Chondrocyte (in vitro differentiated cells): ENCODE results near the gene DCXR. TPM values are rescaled to one million over a fixed set of nuclear protein-coding genes. Genes with fewer than 3 reads are reported as not detected.
A peak's percentile ranks its signal among the peaks of the same experiment; 100 is the strongest.

Experiments used
- DNase-seq: peaks from one replicate; pipeline ENCODE4 v3.0.0; 2021; ENCODE audit warnings: mixed read lengths, low spot score
- H3K27ac Mint-ChIP-seq: one replicate; pipeline ENCODE4 v1.8.0; 2021; ENCODE audit warnings: mild to moderate bottlenecking, moderate library complexity, mixed read lengths; ENCODE audit not compliant: unreplicated experiment
- H3K27me3 Mint-ChIP-seq: 2 replicates; pipeline ENCODE4 v1.8.0; 2021; ENCODE audit warnings: low read depth, mixed read lengths
- H3K36me3 Mint-ChIP-seq: 2 replicates; pipeline ENCODE4 v1.8.0; 2021; ENCODE audit warnings: low read depth, mixed read lengths
- H3K4me1 Mint-ChIP-seq: 2 replicates; pipeline ENCODE4 v1.8.0; 2021; ENCODE audit warnings: low read depth, mild to moderate bottlenecking, mixed read lengths
- H3K4me3 Mint-ChIP-seq: one replicate; pipeline ENCODE4 v1.8.0; 2021; ENCODE audit warnings: mild to moderate bottlenecking, moderate library complexity, mixed read lengths; ENCODE audit not compliant: unreplicated experiment
- H3K9me3 Mint-ChIP-seq: 2 replicates; pipeline ENCODE4 v1.8.0; 2021; ENCODE audit warnings: low read depth, mixed read lengths
- total RNA-seq: library from RNA; stranded (reverse); gene quantifications from 3 replicates; pipeline ENCODE4 v1.2.1, GENCODE V29; 2021
- TF ChIP-seq, protein P1 (sequence below): fragments of 200-600 bp; sonication (generic); IDR thresholded peaks from 2 replicates; pipeline ENCODE4 v1.5.0; 2021; ENCODE audit warnings: antibody characterized with exemption, mild to moderate bottlenecking, moderate library complexity

The DCXR gene
- total RNA-seq, 1 donor from 2014 or later, result 59.8 TPM

DNA sequence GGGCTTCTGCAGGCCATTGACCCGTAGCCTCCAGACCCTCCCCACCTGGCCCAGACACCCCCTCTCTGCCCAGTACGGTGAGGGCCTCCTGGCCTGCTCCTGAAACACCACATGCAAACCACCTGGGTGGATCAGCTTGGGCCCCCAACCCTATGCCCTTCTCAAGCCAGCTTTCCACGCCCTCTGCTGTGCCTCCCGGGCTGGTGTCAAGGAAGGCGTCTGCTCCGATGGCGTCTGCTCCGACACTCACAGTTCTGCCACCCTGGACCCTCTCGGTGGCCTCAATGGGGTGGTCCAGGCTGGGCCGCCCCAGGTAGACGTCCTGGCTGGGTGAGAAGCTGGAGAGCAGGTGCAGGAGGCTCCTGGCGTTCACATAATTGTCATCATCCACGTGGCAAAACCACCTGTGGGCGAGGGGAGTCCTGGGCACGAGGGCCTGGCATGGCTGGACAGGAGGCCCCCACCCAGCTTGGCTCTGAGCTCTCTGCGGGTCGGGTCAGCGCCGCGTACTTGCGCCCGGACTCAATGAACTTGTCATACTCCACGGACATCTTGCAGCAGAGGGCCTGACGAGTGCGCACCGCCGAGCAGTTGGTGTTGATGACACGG, 12.8 kb upstream of the DCXR start:
- H3K4me3 Mint-ChIP-seq, result peak overlapping the region; percentile 86
- H3K9me3 Mint-ChIP-seq, result no peaks in the 10 kb centered on the region
- no peak for DNase-seq
- H3K36me3 Mint-ChIP-seq, result peaks cover 10% of the 10 kb centered on the region
- peaks cover 17% of the 10 kb centered on the region for H3K4me1 Mint-ChIP-seq
- TF ChIP-seq, protein P1, sequence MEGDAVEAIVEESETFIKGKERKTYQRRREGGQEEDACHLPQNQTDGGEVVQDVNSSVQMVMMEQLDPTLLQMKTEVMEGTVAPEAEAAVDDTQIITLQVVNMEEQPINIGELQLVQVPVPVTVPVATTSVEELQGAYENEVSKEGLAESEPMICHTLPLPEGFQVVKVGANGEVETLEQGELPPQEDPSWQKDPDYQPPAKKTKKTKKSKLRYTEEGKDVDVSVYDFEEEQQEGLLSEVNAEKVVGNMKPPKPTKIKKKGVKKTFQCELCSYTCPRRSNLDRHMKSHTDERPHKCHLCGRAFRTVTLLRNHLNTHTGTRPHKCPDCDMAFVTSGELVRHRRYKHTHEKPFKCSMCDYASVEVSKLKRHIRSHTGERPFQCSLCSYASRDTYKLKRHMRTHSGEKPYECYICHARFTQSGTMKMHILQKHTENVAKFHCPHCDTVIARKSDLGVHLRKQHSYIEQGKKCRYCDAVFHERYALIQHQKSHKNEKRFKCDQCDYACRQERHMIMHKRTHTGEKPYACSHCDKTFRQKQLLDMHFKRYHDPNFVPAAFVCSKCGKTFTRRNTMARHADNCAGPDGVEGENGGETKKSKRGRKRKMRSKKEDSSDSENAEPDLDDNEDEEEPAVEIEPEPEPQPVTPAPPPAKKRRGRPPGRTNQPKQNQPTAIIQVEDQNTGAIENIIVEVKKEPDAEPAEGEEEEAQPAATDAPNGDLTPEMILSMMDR, result no peak
- H3K27ac Mint-ChIP-seq, result no peak overlapping the region
- H3K27me3 Mint-ChIP-seq, result no peaks in the 10 kb centered on the region

DNA sequence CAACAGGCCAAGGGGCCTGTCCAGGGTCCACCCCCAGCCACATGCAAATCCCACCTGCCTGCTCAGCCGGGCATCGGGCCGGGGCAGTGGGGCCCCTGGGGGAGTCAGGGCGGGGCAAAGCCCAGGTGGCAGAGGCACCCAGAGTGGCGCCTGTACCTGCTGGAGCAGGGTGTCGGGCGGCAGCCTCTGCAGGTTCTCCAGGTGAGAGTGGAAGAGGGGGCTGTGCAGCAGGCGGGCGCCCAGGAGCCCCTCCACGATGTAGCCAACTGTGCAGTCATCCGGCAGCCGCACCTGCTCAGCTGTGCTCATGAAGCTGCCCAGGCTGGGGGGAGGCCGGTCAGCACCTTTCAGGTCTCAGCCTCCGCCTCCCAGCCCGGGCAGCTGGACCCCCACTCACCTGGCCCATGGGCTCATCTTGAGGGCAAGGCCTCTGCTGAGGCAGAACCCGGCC, 12.0 kb upstream of the DCXR start:
- no peak for DNase-seq
- Mint-ChIP-seq H3K27me3 (no peaks in the 10 kb centered on the region), H3K4me3 (no peak overlapping the region), H3K9me3 (no peaks in the 10 kb centered on the region), H3K4me1 (peaks cover 17% of the 10 kb centered on the region), H3K27ac (no peak overlapping the region), H3K36me3 (peaks cover 10% of the 10 kb centered on the region)
- TF ChIP-seq, protein P1, result no peak

DNA sequence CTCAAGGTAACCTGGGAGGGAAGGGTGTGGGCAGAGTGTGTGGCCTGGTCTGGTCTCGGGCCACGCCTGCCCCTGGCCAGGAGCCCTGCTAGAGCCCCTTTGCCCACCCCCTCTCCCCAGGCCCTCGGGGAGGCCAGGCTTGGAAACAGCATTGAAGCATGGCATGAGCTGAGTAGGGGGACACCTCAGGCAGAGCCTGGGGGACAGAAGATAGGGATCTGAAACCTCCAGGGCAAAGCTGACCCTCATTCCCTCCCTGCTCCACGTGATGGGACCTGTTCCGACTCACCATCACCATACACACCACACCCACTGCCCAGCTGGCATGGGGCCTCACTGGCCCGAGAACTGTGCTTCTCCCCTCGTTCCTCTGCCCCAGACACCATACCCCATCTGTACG, 11.6 kb upstream of the DCXR start:
- TF ChIP-seq, protein P1, result no peak
- Mint-ChIP-seq H3K36me3 (peaks cover 10% of the 10 kb centered on the region), H3K27me3 (no peaks in the 10 kb centered on the region), H3K27ac (no peak overlapping the region), H3K4me1 (peaks cover 17% of the 10 kb centered on the region), H3K4me3 (peak overlapping the region; percentile 9), H3K9me3 (no peaks in the 10 kb centered on the region)
- DNase-seq, result no peak

DNA sequence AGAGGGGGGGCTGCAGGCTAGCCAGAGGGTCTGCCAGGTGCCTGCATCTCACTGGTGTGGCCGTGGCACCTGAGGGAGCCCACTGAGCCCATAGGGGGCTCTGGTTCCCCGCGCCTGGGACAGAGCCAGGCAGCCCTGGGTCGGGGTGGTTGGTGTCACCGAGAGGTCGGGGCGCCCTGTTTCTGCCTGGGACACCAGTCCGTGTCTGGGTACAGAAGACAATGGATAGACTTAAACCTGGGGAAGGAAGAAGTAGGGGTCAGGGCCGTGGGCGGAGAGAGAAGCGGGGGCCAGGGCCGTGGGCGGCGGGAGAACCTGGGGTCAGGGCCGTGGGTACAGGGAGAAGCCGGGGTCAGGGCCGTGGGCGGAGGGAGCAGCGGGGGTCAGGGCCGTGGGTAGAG, 11.1 kb upstream of the DCXR start:
- TF ChIP-seq, protein P1, result no peak
- Mint-ChIP-seq H3K36me3 (peaks cover 10% of the 10 kb centered on the region), H3K4me3 (no peak overlapping the region), H3K27ac (no peak overlapping the region), H3K9me3 (no peaks in the 10 kb centered on the region), H3K27me3 (no peaks in the 10 kb centered on the region), H3K4me1 (peaks cover 17% of the 10 kb centered on the region)
- DNase-seq, result no peak

DNA sequence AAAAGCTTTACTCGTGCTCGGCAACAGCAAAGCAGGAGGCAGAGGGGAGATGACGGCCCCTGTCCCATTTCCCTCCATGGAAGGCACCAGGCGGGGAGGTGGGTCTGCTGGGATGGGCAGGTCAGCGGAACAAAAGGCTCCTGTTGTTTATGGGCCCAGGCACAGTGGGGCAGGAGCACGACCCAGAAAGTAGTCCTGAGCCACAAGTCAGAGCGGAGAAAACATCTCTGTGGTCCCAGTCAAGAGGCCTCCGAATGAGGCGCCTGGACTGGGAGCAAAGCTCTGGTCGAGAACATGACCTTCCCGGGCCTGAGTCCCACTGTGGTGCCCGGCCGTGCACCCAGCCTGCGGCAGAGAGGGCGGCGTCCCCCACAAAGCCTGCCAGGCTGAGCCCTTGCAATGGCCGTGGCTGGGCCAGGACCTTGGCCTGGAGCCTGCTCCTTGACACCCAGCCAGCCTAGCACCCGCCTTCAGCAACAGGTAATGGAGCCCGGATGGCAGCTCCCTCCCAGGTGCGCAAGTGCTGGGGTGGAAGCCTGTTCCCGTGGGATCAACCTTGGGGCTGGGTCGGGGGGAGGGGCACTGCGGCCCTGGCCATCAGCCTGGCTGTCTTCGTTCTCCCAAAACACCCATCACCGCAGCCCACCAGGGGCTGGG, 10.5 kb upstream of the DCXR start:
- Mint-ChIP-seq H3K36me3 (peaks cover 10% of the 10 kb centered on the region), H3K9me3 (no peaks in the 10 kb centered on the region), H3K27me3 (no peaks in the 10 kb centered on the region), H3K4me1 (peaks cover 13% of the 10 kb centered on the region), H3K27ac (no peak overlapping the region), H3K4me3 (no peak overlapping the region)
- no peak for DNase-seq
- TF ChIP-seq, protein P1, result no peak
